Adrenal gland (tissue), 12 donors: ENCODE measurements around the gene UTP15. TPM values are rescaled to one million over a fixed set of nuclear protein-coding genes. Genes with fewer than 3 reads are reported as not detected.

Experiments
- DNase-seq, 7 donors: peaks; one replicate each; pipeline ENCODE4 v3.0.0-alpha.2; 2019 to 2020
- H3K27ac ChIP-seq, 5 donors: fragments of 200-600 bp; sonication (generic) in 4 of 5; 1 replicate in 3 of 5; 2 replicates in 2 of 5; pipeline versions ENCODE4 v1.5.1 to v1.8.0; 2016 to 2020; ENCODE audit warnings: mild to moderate bottlenecking in 1 of 5
- H3K27me3 ChIP-seq: fragments of 200-600 bp; 2 replicates; pipeline ENCODE4 v1.8.0; 2021
- H3K36me3 ChIP-seq, 2 donors: fragments of 200-600 bp; replicated peaks in 1 of 2; 1 replicate in 1 of 2; 2 replicates in 1 of 2; pipeline versions ENCODE4 v1.5.1 to v1.8.0; 2018 to 2022
- H3K4me1 ChIP-seq, 2 donors: fragments of 200-600 bp; replicated peaks in 1 of 2; 1 replicate in 1 of 2; 2 replicates in 1 of 2; pipeline versions ENCODE4 v1.5.1 to v1.8.0; 2018 to 2021
- H3K4me3 ChIP-seq, 4 donors: fragments of 200-600 bp; sonication (generic) in 3 of 4; one replicate each; pipeline ENCODE4 v1.5.1; 2016 to 2018
- H3K9me3 ChIP-seq, 3 donors: fragments of 200-600 bp; sonication (generic) in 1 of 3; replicated peaks in 1 of 3; 1 replicate in 2 of 3; 2 replicates in 1 of 3; pipeline versions ENCODE4 v1.5.1 to v1.8.0; 2016 to 2021
- POLR2A ChIP-seq, 2 donors: fragments of 450-650 bp; IDR thresholded peaks; one replicate each; pipeline ENCODE4 v1.6.1; 2017; ENCODE audit warnings: antibody characterized with exemption in 2 of 2, mild to moderate bottlenecking in 2 of 2, moderate library complexity in 1 of 2
- WGBS, 4 donors: extraction: QIAGEN DNeasy Blood & Tissue Kit in 2 of 4; methylation state at CpG; one replicate each; pipeline versions ENCODE4 v1.1.5 to v1.1.7; 2013 to 2017; 5-methylcytosine and 5-hydroxymethylcytosine counted together
- intact Hi-C, 2 donors: fragments of 100-400 bp; cut with DNase I; formaldehyde crosslinking; loops; one replicate each; pipeline versions ENCODE4 v1.14.1 to v1.15.0; 2022 to 2023
- polyA plus RNA-seq, 3 donors: library from polyadenylated mRNA; stranded (reverse); fragments of 200-250 nt in 2 of 3; fragments of 350-450 nt in 1 of 3; fragmentation: Illumina TruSeq in 1 of 3; extraction: RNeasy Lipid Tissue Mini Kit (QIAGEN cat#74804) in 1 of 3; gene quantifications; one replicate each; pipeline ENCODE4 v1.2.3, GENCODE V29; 2013 to 2014
- total RNA-seq, 9 donors: library from RNA; depleted of rRNA in 4 of 9; stranded (reverse); fragments of >200 nt in 4 of 9; fragments of 120-200 nt in 1 of 9; fragmentation: NEBNext Ultra II Directional in 1 of 9; extraction: Animal tissue kit (Norgen Biotek cat#: 25700) in 1 of 9; gene quantifications; one replicate each; pipeline versions ENCODE4 v1.1.0 to v1.2.4, GENCODE V29; 2013 to 2023
- TF ChIP-seq, protein P1 (sequence below), 6 experiments: fragments of 450-650 bp in 4 of 6; fragments of 200-600 bp in 2 of 6; sonication (generic) in 1 of 6; IDR thresholded peaks; 1 replicate in 5 of 6; 2 replicates in 1 of 6; pipeline versions ENCODE4 v1.5.1 to v1.8.0; 2016 to 2021; ENCODE audit warnings: antibody characterized with exemption in 6 of 6, mild to moderate bottlenecking in 2 of 6, moderate library complexity in 1 of 6
- donor health status: healthy with polysubstance abuse.
- donor health status: Bipolar disorder and iron deficiency.
- donor health status: DM: yes; HTN: yes; CAD: no.
- donor health status: DM: no; HTN: no; CAD: no.
- donor health status: DM: no; HTN: no; CAD: no.
- donor health status: DM: yes; HTN: yes; CAD: no.

Gene UTP15
- total and polyA plus RNA-seq, 12 donors: 4.2 to 30.2 (median 16.5) TPM

DNA sequence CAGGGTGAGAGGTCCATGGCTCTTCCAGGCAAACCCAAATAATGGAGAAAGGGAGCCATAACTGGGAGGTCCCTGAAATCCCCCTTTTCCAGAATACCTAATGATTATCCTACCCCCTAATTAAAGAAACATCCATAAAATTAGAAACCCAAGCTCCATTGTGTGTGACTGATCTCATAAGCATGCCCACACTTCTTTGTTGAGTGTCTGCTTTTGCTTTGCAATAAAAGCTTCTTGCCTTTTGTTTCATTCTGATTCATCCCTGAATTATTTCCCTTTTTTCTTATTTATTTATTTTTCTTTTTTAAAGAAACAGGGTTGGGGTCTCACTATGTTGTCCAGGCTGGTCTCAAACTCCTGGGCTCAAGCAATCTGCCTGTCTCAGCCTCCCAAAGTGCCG, 34.2 kb upstream of the UTP15 start:
- WGBS, 4 donors: 71 to 88% (median 76%) methylated on average over 1 of the region's 1 CpG
- Histone ChIP-seq H3K4me1 (no peaks in the 10 kb centered on the region), H3K36me3 (no peaks in the 10 kb centered on the region), H3K27me3 (no peaks in the 10 kb centered on the region), H3K9me3 (no peaks in the 10 kb centered on the region), H3K4me3 (no peak overlapping the region), H3K27ac (no peak overlapping the region)
- intact Hi-C loops: no loop called here
- TF ChIP-seq, protein P1, sequence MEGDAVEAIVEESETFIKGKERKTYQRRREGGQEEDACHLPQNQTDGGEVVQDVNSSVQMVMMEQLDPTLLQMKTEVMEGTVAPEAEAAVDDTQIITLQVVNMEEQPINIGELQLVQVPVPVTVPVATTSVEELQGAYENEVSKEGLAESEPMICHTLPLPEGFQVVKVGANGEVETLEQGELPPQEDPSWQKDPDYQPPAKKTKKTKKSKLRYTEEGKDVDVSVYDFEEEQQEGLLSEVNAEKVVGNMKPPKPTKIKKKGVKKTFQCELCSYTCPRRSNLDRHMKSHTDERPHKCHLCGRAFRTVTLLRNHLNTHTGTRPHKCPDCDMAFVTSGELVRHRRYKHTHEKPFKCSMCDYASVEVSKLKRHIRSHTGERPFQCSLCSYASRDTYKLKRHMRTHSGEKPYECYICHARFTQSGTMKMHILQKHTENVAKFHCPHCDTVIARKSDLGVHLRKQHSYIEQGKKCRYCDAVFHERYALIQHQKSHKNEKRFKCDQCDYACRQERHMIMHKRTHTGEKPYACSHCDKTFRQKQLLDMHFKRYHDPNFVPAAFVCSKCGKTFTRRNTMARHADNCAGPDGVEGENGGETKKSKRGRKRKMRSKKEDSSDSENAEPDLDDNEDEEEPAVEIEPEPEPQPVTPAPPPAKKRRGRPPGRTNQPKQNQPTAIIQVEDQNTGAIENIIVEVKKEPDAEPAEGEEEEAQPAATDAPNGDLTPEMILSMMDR (IDR thresholded peaks at IDR 0.05): no peak
- no peak for TF ChIP-seq POLR2A (IDR thresholded peaks at IDR 0.05)
- DNase-seq: no peak

DNA sequence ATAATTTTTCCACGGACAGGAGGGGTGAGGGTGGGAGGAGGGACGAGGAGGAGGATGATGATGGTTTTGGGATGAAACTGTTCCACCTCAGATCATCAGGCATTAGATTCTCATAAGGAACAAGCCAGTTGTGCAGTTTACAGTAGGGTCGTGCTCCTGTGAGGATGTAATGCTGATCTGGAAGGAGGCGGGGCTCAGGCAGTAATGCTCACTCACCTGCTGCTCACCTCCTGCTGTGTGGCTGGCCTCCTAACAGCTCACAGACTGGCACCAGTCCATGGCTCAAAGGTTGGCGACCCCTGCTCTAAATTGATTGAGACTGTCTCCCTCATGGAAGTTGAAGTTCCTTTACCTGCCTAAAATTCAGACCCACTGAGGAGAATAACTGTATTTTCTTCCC, 33.3 kb upstream of the UTP15 start:
- no peak for TF ChIP-seq POLR2A (IDR thresholded peaks at IDR 0.05)
- TF ChIP-seq, protein P1 (IDR thresholded peaks at IDR 0.05): no peak
- intact Hi-C loops: no loop called here

DNA sequence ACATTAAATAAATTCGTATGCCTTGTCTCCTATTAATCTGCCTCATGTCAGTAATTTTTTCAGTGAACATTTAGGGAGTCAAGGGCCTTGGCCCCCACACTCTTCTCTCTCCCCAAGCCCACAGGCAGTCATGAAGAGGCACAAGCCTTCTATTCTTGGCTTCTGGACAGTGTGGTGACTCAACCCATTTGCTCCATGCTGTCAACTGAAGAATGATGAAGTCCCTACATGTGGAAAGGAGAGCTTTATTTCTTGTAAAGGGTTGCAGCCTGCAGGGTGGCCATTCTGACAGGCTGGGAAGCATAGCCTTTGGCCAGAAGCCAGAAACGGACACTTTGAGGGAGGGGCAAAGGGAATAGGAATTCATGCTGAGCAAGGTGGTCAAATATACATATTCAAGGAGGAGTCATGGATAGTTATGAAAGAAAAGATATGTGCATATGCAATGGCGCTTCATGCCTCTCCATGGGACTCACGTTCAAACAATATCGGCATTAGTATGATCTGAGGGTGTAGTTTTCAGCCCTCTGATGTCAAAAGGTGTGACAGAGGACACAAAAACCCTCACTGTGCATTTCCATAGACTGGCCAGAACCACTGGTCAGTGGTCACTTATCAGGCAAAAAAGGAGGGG, 31.4 kb upstream of the UTP15 start:
- TF ChIP-seq, protein P1 (IDR thresholded peaks at IDR 0.05): no peak
- no peak for TF ChIP-seq POLR2A (IDR thresholded peaks at IDR 0.05)
- peak in 3 of 7 donors; percentile 38 to 47 (median 39) for DNase-seq
- 74 to 77% (median 76%) methylated on average over 5 of the region's 5 CpGs for WGBS, 4 donors

More for the DNA sequence above, 33.3 kb upstream of the UTP15 start:
- H3K4me1 ChIP-seq: no peaks in the 10 kb centered on the region
- DNase-seq: no peak
- H3K27ac ChIP-seq: no peak overlapping the region
- WGBS, 4 donors: 76 to 91% (median 85%) methylated on average over 5 of the region's 5 CpGs
- no peak overlapping the region for H3K4me3 ChIP-seq
- H3K27me3 ChIP-seq: no peaks in the 10 kb centered on the region
- H3K36me3 ChIP-seq: no peaks in the 10 kb centered on the region
- no peaks in the 10 kb centered on the region for H3K9me3 ChIP-seq

DNA sequence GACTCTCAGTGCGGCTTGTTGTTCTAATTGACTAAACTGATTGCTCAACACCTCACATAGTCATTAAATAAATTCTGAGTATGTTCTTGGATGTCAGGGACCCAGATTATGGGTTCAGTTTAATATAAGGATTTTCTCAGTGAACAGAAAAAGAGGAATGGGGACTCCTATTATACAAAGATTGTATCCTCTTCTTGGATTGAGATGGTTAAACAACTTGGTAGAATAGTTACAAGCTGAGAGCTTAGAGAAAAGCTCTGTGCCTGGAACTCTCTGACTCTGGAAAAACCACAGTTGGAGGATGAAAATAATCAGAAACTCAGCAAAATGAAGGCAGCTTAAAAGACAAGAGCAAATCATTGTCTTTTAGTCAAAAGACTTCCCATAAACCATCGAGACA, 30.6 kb upstream of the UTP15 start:
- Histone ChIP-seq H3K27ac (no peak overlapping the region), H3K27me3 (no peaks in the 10 kb centered on the region), H3K4me3 (no peak overlapping the region), H3K9me3 (no peaks in the 10 kb centered on the region), H3K4me1 (no peaks in the 10 kb centered on the region), H3K36me3 (no peaks in the 10 kb centered on the region)
- WGBS, 4 donors: 81 to 93% (median 88%) methylated on average over 2 of the region's 2 CpGs
- intact Hi-C loops: no loop called here
- DNase-seq: no peak
- TF ChIP-seq, protein P1 (IDR thresholded peaks at IDR 0.05): no peak
- TF ChIP-seq POLR2A (IDR thresholded peaks at IDR 0.05): no peak

More for the DNA sequence above, 31.4 kb upstream of the UTP15 start:
- H3K9me3 ChIP-seq: no peaks in the 10 kb centered on the region
- intact Hi-C loops: no loop called here
- H3K27ac ChIP-seq: no peak overlapping the region
- H3K4me1 ChIP-seq: no peaks in the 10 kb centered on the region
- no peaks in the 10 kb centered on the region for H3K27me3 ChIP-seq
- H3K36me3 ChIP-seq: no peaks in the 10 kb centered on the region
- H3K4me3 ChIP-seq: no peak overlapping the region
